ENCODE measurements around the gene GPR55.

GPR55 gene

DNA sequence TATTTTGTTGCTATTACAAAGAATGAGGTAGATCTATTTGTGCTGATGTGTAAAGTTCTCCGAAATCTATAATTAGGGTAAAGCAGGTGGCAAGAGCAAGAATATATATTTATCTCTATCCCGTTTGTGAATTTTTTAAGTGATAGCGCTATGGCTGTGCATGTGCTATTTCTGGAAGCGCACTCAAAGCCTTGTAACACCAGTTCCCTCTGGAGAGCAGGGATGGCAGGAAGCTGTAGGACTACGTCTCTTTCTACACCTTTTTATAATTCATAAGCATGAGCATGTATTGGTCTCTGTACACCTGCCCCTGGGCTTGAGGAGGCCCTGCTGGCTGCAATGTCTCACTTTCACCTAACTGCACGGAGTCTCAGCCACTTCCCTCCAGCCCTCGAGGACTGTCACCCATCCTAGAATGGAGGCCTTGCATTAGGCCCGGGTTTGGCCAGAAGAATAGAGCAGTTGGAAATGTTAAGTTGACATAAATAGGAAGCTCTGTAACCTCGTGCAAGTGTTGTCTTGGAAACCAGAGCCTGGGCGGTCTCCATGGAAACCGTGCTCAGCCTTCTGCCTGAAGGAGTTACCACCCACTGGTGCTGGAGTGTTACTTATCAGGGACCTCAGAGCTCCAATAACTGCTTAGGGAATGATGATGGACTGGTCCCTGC lies 39.4 kb downstream of the GPR55 start:
- Histone ChIP-seq H3K9me3 (replicated peaks; ENCODE audit: insufficient read depth, low read length) (no peaks in the 10 kb centered on the region), H3F3A (ENCODE audit: insufficient read depth, low read length) (peaks cover 13% of the 10 kb centered on the region), H2AFZ (ENCODE audit: low read length) (no peak overlapping the region), H4K20me1 (ENCODE audit: insufficient read depth, low read length) (no peaks in the 10 kb centered on the region), H3K4me3 (ENCODE audit: low read length) (no peak overlapping the region), H3K4me2 (ENCODE audit: low read depth, low read length) (peak overlapping the region; percentile 18), H3K27ac (ENCODE audit: low read length) (peak overlapping the region; percentile 14; the same call in 1 of the 2 replicates), H3K4me1 (ENCODE audit: low read length) (peaks cover 20% of the 10 kb centered on the region), H3K27me3 (replicated peaks; ENCODE audit: insufficient read depth, low read length) (no peaks in the 10 kb centered on the region), H3K79me2 (ENCODE audit: low read length) (no peaks in the 10 kb centered on the region), H3K9me2 (replicated peaks; ENCODE audit: insufficient read depth, low read length) (no peaks in the 10 kb centered on the region), H3K9ac (ENCODE audit: low read length) (no peak overlapping the region), H3K36me3 (replicated peaks; ENCODE audit: insufficient read depth, low read length) (no peaks in the 10 kb centered on the region)
- TF ChIP-seq EZH2 (optimal IDR thresholded peaks at IDR 0.05; ENCODE audit: low read depth, low read length): no peak
- no peak for TF ChIP-seq EZH2phosphoT487 (IDR thresholded peaks at IDR 0.05; ENCODE audit: low read length)
- TF ChIP-seq, protein P1, sequence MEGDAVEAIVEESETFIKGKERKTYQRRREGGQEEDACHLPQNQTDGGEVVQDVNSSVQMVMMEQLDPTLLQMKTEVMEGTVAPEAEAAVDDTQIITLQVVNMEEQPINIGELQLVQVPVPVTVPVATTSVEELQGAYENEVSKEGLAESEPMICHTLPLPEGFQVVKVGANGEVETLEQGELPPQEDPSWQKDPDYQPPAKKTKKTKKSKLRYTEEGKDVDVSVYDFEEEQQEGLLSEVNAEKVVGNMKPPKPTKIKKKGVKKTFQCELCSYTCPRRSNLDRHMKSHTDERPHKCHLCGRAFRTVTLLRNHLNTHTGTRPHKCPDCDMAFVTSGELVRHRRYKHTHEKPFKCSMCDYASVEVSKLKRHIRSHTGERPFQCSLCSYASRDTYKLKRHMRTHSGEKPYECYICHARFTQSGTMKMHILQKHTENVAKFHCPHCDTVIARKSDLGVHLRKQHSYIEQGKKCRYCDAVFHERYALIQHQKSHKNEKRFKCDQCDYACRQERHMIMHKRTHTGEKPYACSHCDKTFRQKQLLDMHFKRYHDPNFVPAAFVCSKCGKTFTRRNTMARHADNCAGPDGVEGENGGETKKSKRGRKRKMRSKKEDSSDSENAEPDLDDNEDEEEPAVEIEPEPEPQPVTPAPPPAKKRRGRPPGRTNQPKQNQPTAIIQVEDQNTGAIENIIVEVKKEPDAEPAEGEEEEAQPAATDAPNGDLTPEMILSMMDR (IDR thresholded peaks at IDR 0.05; ENCODE audit: low read length): no peak
- DNase-seq: peak; percentile 54

DNA sequence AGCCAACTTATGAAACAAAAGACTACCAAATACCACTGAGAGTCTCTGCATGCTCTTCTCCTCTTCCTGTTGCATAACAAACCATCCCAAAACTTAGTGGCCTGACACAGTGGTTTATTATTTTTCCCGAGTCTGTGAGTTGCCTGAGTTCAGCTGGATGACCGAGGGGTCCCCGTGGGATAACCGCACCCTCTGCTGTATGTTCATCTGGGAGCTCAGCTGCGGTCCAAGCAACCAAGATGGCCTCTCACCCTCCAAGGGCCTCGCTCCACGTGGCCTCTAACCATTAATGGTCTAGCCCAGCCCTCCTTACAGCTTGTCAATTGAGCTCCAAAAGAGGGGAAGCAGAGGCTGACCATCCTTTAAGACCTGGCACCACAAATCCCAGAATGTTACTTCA lies 43.2 kb downstream of the GPR55 start:
- H3F3A ChIP-seq (ENCODE audit: insufficient read depth, low read length): peaks cover 27% of the 10 kb centered on the region
- no peak overlapping the region for H3K9ac ChIP-seq (ENCODE audit: low read length)
- peaks cover 11% of the 10 kb centered on the region for H3K36me3 ChIP-seq (replicated peaks; ENCODE audit: insufficient read depth, low read length)
- no peaks in the 10 kb centered on the region for H3K9me2 ChIP-seq (replicated peaks; ENCODE audit: insufficient read depth, low read length)
- TF ChIP-seq EZH2 (optimal IDR thresholded peaks at IDR 0.05; ENCODE audit: low read depth, low read length) (no peak), EZH2phosphoT487 (IDR thresholded peaks at IDR 0.05; ENCODE audit: low read length) (no peak)
- TF ChIP-seq, protein P1 (IDR thresholded peaks at IDR 0.05; ENCODE audit: low read length): no peak
- H3K4me2 ChIP-seq (ENCODE audit: low read depth, low read length): no peak overlapping the region
- no peak overlapping the region for H2AFZ ChIP-seq (ENCODE audit: low read length)
- H3K4me1 ChIP-seq (ENCODE audit: low read length): peaks cover 18% of the 10 kb centered on the region
- no peaks in the 10 kb centered on the region for H4K20me1 ChIP-seq (ENCODE audit: insufficient read depth, low read length)
- peaks cover 8% of the 10 kb centered on the region for H3K79me2 ChIP-seq (ENCODE audit: low read length)
- no peaks in the 10 kb centered on the region for H3K9me3 ChIP-seq (replicated peaks; ENCODE audit: insufficient read depth, low read length)
- H3K27me3 ChIP-seq (replicated peaks; ENCODE audit: insufficient read depth, low read length): no peaks in the 10 kb centered on the region
- no peak overlapping the region for H3K27ac ChIP-seq (ENCODE audit: low read length)
- no peak overlapping the region for H3K4me3 ChIP-seq (ENCODE audit: low read length)
- DNase-seq: no peak

DNA sequence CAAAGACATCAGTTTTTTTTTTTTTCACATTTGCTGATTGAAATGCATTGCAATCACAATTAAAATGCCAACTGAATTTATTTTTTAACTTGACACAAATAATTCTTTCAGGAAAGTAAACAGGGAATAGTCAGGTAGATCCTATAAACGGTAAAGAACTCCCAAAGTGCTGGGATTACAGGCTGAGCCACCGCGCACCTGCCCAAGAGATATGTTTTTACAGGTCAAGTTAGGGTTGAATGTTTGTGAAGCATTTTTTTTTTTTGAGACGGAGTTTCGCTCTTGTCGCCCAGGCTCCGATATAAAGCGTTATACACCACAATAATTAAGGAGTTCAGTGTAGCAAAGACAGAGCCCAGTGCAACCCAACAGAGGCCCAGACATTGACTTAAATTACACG lies 45.2 kb downstream of the GPR55 start:
- peaks cover 21% of the 10 kb centered on the region for H3K36me3 ChIP-seq (replicated peaks; ENCODE audit: insufficient read depth, low read length)
- H3K4me2 ChIP-seq (ENCODE audit: low read depth, low read length): no peak overlapping the region
- no peak overlapping the region for H3K9ac ChIP-seq (ENCODE audit: low read length)
- peaks cover 7% of the 10 kb centered on the region; the same call in 1 of the 2 replicates for H3K4me1 ChIP-seq (ENCODE audit: low read length)
- peaks cover 25% of the 10 kb centered on the region for H3K79me2 ChIP-seq (ENCODE audit: low read length)
- H3K4me3 ChIP-seq (ENCODE audit: low read length): no peak overlapping the region
- H3K27me3 ChIP-seq (replicated peaks; ENCODE audit: insufficient read depth, low read length): no peaks in the 10 kb centered on the region
- no peaks in the 10 kb centered on the region for H3K9me2 ChIP-seq (replicated peaks; ENCODE audit: insufficient read depth, low read length)
- peaks cover 27% of the 10 kb centered on the region for H3F3A ChIP-seq (ENCODE audit: insufficient read depth, low read length)
- TF ChIP-seq, protein P1 (IDR thresholded peaks at IDR 0.05; ENCODE audit: low read length): no peak
- TF ChIP-seq EZH2 (optimal IDR thresholded peaks at IDR 0.05; ENCODE audit: low read depth, low read length): no peak
- no peak for TF ChIP-seq EZH2phosphoT487 (IDR thresholded peaks at IDR 0.05; ENCODE audit: low read length)
- H3K27ac ChIP-seq (ENCODE audit: low read length): no peak overlapping the region
- no peaks in the 10 kb centered on the region for H4K20me1 ChIP-seq (ENCODE audit: insufficient read depth, low read length)
- no peak for DNase-seq
- H3K9me3 ChIP-seq (replicated peaks; ENCODE audit: insufficient read depth, low read length): no peaks in the 10 kb centered on the region
- H2AFZ ChIP-seq (ENCODE audit: low read length): no peak overlapping the region
